ENCODE results near the gene GOLT1A.

DNA sequence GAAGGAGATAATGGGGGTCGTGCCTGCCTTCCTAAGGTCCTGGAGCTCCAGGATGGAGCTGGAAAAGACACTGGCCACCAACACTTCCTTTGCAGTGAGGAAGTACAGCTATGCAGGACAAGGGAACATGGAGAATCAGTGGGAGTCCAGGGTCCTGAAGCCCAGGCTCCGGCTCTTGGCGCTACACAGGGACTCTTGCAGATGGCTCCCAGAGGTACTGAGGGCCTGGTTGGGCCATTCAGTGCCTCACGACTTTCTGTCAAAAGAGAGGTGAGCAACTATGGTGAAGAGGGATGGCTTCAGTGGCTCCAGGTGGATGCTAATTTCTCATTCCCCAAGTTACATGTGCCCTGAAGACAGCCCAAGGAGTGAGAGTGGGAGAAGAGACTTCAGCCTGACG lies 60.1 kb downstream of the GOLT1A start:
- no peak for TF ChIP-seq TAF1 (IDR thresholded peaks at IDR 0.05; ENCODE audit: borderline replicate concordance, insufficient read depth, low read length)
- TF ChIP-seq SIN3A (IDR thresholded peaks at IDR 0.05; ENCODE audit: borderline replicate concordance, insufficient read depth, low read length) = no peak
- TF ChIP-seq POLR2AphosphoS5 (IDR thresholded peaks at IDR 0.05; ENCODE audit: low read depth, low read length) = no peak
- TF ChIP-seq, protein P1, sequence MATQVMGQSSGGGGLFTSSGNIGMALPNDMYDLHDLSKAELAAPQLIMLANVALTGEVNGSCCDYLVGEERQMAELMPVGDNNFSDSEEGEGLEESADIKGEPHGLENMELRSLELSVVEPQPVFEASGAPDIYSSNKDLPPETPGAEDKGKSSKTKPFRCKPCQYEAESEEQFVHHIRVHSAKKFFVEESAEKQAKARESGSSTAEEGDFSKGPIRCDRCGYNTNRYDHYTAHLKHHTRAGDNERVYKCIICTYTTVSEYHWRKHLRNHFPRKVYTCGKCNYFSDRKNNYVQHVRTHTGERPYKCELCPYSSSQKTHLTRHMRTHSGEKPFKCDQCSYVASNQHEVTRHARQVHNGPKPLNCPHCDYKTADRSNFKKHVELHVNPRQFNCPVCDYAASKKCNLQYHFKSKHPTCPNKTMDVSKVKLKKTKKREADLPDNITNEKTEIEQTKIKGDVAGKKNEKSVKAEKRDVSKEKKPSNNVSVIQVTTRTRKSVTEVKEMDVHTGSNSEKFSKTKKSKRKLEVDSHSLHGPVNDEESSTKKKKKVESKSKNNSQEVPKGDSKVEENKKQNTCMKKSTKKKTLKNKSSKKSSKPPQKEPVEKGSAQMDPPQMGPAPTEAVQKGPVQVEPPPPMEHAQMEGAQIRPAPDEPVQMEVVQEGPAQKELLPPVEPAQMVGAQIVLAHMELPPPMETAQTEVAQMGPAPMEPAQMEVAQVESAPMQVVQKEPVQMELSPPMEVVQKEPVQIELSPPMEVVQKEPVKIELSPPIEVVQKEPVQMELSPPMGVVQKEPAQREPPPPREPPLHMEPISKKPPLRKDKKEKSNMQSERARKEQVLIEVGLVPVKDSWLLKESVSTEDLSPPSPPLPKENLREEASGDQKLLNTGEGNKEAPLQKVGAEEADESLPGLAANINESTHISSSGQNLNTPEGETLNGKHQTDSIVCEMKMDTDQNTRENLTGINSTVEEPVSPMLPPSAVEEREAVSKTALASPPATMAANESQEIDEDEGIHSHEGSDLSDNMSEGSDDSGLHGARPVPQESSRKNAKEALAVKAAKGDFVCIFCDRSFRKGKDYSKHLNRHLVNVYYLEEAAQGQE (IDR thresholded peaks at IDR 0.05; ENCODE audit: insufficient read depth in 1 of 2, low read depth in 2 of 2, low read length in 2 of 2) = no peak
- TF ChIP-seq FOXP2 (optimal IDR thresholded peaks at IDR 0.05; ENCODE audit: borderline replicate concordance, extremely low read depth, extremely low read length, insufficient read depth) = no peak

All from PFSK-1 (cell line).